OCI-LY7 (cell line): ENCODE measurements around the gene IGIP. TPM values are rescaled to one million over a fixed set of nuclear protein-coding genes. Genes with fewer than 3 reads are reported as not detected.

Source experiments
- BruUV-seq: library from RNA; stranded (reverse); fragments of 400-500 nt; replicated peaks from 2 replicates; lab custom pipeline; 2021; lab: Mats Ljungman, UMichigan
- CTCF ChIA-PET: fragments of 300-600 bp; sonication (Branson Sonifier 250); formaldehyde crosslinking; loops from one replicate; lab custom pipeline; 2022; ENCODE audit warnings: antibody characterized with exemption; ENCODE audit not compliant: unreplicated experiment; lab: Charles Lee
- POLR2A ChIA-PET: fragments of 300-600 bp; sonication (Branson Sonifier 250); formaldehyde crosslinking; loops from one replicate; lab custom pipeline; 2022; ENCODE audit warnings: antibody characterized with exemption; lab: Charles Lee
- DNase-seq: peaks from one replicate; pipeline ENCODE4 v3.0.0-alpha.2; 2015; ENCODE audit warnings: low spot score
- H2AFZ ChIP-seq: fragments of 200-600 bp; sonication (generic), shearing (Covaris generic); 2 replicates; pipeline ENCODE4 v1.6.1; 2014; ENCODE audit warnings: mild to moderate bottlenecking, antibody characterized with exemption, low read length, moderate library complexity
- H3K27ac ChIP-seq: fragments of 200-600 bp; sonication (generic); 2 replicates; pipeline ENCODE4 v1.5.1; 2014; ENCODE audit warnings: mixed run types, low read depth, mild to moderate bottlenecking, moderate library complexity, low read length, inconsistent platforms; ENCODE audit not compliant: poor library complexity, severe bottlenecking
- H3K36me3 ChIP-seq: fragments of 200-600 bp; sonication (generic); 2 replicates; pipeline ENCODE4 v1.6.1; 2014; ENCODE audit warnings: mild to moderate bottlenecking, antibody characterized with exemption, low read length, moderate library complexity, mixed read lengths; ENCODE audit not compliant: insufficient read depth
- H3K4me1 ChIP-seq: fragments of 200-600 bp; sonication (generic); 2 replicates; pipeline ENCODE4 v1.5.1; 2014; ENCODE audit warnings: mild to moderate bottlenecking, low read length; ENCODE audit not compliant: insufficient read depth, poor library complexity, severe bottlenecking
- H3K4me2 ChIP-seq: fragments of 200-600 bp; sonication (generic); 2 replicates; pipeline ENCODE4 v1.6.1; 2014; ENCODE audit warnings: mild to moderate bottlenecking, low read length
- H3K4me3 ChIP-seq: fragments of 200-600 bp; sonication (generic); 2 replicates; pipeline ENCODE4 v1.5.1; 2014; ENCODE audit warnings: mild to moderate bottlenecking, low read depth, low read length; ENCODE audit not compliant: poor library complexity, severe bottlenecking
- H3K79me2 ChIP-seq: fragments of 200-600 bp; sonication (generic); 2 replicates; pipeline ENCODE4 v1.6.1; 2016; ENCODE audit warnings: low read depth, mild to moderate bottlenecking, low read length, moderate library complexity, mixed read lengths; ENCODE audit not compliant: insufficient read depth
- H3K9me2 ChIP-seq: fragments of 200-600 bp; sonication (generic); 2 replicates; pipeline ENCODE4 v1.6.1; 2016; ENCODE audit warnings: mild to moderate bottlenecking, low read length, mixed read lengths; ENCODE audit not compliant: insufficient read depth
- H3K9me3 ChIP-seq: fragments of 200-600 bp; sonication (generic); 2 replicates; pipeline ENCODE4 v1.6.1; 2014; ENCODE audit warnings: mild to moderate bottlenecking, mixed run types, low read length, mixed read lengths
- H4K20me1 ChIP-seq: fragments of 200-600 bp; sonication (generic); 2 replicates; pipeline ENCODE4 v1.6.1; 2014; ENCODE audit warnings: mild to moderate bottlenecking, antibody characterized with exemption, low read length, moderate library complexity, mixed read lengths; ENCODE audit not compliant: insufficient read depth
- CTCF ChIP-seq: fragments of 200-600 bp; sonication (generic); conservative IDR thresholded peaks from 2 replicates; pipeline ENCODE4 v1.5.1; 2014; ENCODE audit warnings: mild to moderate bottlenecking, antibody characterized with exemption, low read length, moderate library complexity, mixed read lengths
- EZH2phosphoT487 ChIP-seq: fragments of 200-600 bp; sonication (generic); IDR thresholded peaks from 2 replicates; pipeline ENCODE4 v1.6.1; 2018; ENCODE audit warnings: low read depth, borderline replicate concordance, mild to moderate bottlenecking, mixed run types, antibody characterized with exemption, low read length, moderate library complexity, mixed read lengths
- intact Hi-C: fragments of 100-400 bp; cut with micrococcal nuclease; formaldehyde crosslinking; loops from one replicate; pipeline ENCODE4 v1.10.0; 2022; ENCODE audit not compliant: unreplicated experiment
- total RNA-seq, 2 experiments: library from RNA; depleted of rRNA in 1 of 2; stranded (reverse); fragments of >200 nt in 1 of 2; shearing (Covaris generic) in 1 of 2; gene quantifications; 2 replicates each; pipeline ENCODE4 v1.2.3, GENCODE V29; 2014 to 2022

IGIP gene
- total RNA-seq, 2 experiments from 2014 or later = 3.3 to 4.9 TPM

- H3K9me2 ChIP-seq = no peaks in the 10 kb centered on the region
- TF ChIP-seq CTCF (no peak), EZH2phosphoT487 (no peak)
- no peak overlapping the region for H3K4me3 ChIP-seq
- intact Hi-C loops = loop anchor here (10.0 kb wide), 1 partner anchor 546 kb away; the partner anchor contains the start of gene UBE2D2
- H3K4me1 ChIP-seq = peaks cover 58% of the 10 kb centered on the region
- H3K36me3 ChIP-seq = peaks cover 7% of the 10 kb centered on the region
- CTCF ChIA-PET = no interaction called here
- POLR2A ChIA-PET = interaction anchor here (0.6 kb wide), 1 partner anchor 855 kb away, joined by 4 read pairs; no protein-coding TSS in a partner anchor
- H2AFZ ChIP-seq = no peak overlapping the region
- no peak for DNase-seq
- no peak overlapping the region for H3K27ac ChIP-seq
- no TSS peak for BruUV-seq
- no peaks in the 10 kb centered on the region for H3K9me3 ChIP-seq
- H3K79me2 ChIP-seq = peaks cover 62% of the 10 kb centered on the region
- H4K20me1 ChIP-seq = peaks cover 20% of the 10 kb centered on the region
- H3K4me2 ChIP-seq = peak overlapping the region; percentile 95
Observed at GRCh38 chr5:140110646-140110957, 15.1 kb upstream of the IGIP start.

- peaks cover 10% of the 10 kb centered on the region for H3K36me3 ChIP-seq
- no peak for DNase-seq
- H3K4me1 ChIP-seq = peaks cover 63% of the 10 kb centered on the region
- H2AFZ ChIP-seq = no peak overlapping the region
- H3K79me2 ChIP-seq = peaks cover 68% of the 10 kb centered on the region
- CTCF ChIA-PET = no interaction called here
- no peak for TF ChIP-seq CTCF
- TF ChIP-seq EZH2phosphoT487 = no peak
- no peaks in the 10 kb centered on the region for H3K9me2 ChIP-seq
- H3K4me2 ChIP-seq = peak overlapping the region; percentile 78
- H3K27ac ChIP-seq = peak overlapping the region; percentile 0
- H4K20me1 ChIP-seq = peaks cover 26% of the 10 kb centered on the region
- POLR2A ChIA-PET = no interaction called here
- no peaks in the 10 kb centered on the region for H3K9me3 ChIP-seq
- H3K4me3 ChIP-seq = peak overlapping the region; percentile 86
- intact Hi-C loops = loop anchor here (10.0 kb wide), 1 partner anchor 546 kb away; the partner anchor contains the start of gene UBE2D2
- no TSS peak for BruUV-seq
Observed at GRCh38 chr5:140111011-140111858, 14.5 kb upstream of the IGIP start.
